HG03469 (cell line): ENCODE results near the gene SPIN2B.
"Not testable (repeated sequence)": the region's sequence is repeated elsewhere in the genome, so short reads cannot be mapped to it uniquely, and the experiment has no call there.

ENCODE experiments used
- ATAC-seq: cut with Tn5 transposase; IDR thresholded peaks from one replicate; pipeline ENCODE4 v1.9.1; 2021; ENCODE audit warnings: mild to moderate bottlenecking, moderate library complexity, moderate number of reproducible peaks; ENCODE audit not compliant: unreplicated experiment

SPIN2B gene

GRCh38 chrX:57121162-57121755 is at the start of gene SPIN2B:
TSS of gene SPIN2B (minus strand) at chrX:57121548.
- ATAC-seq: peak; percentile 100

- ATAC-seq: no peak
These were observed 35.2 kb upstream of the SPIN2B start for GRCh38 chrX:57156397-57157049.

- ATAC-seq: no peak
These were observed 33.8 kb upstream of the SPIN2B start for GRCh38 chrX:57155171-57155570.

GRCh38 chrX:57152222-57152621 is 30.9 kb upstream of the SPIN2B start:
- not testable (repeated sequence) for ATAC-seq

GRCh38 chrX:57138674-57139073 is 17.3 kb upstream of the SPIN2B start:
- ATAC-seq: no peak

- ATAC-seq: no peak
These were observed 16.2 kb upstream of the SPIN2B start for GRCh38 chrX:57137501-57137900.

- not testable (repeated sequence) for ATAC-seq
These were observed 15.7 kb upstream of the SPIN2B start, which contains the start of gene SPIN2A for GRCh38 chrX:57137073-57137472. TSS of gene SPIN2A (minus strand) at chrX:57137397. CDS start at chrX:57136597, 800 bp downstream.

GRCh38 chrX:57136589-57136988 is 15.2 kb upstream of the SPIN2B start:
- not testable (repeated sequence) for ATAC-seq

GRCh38 chrX:57135287-57135686 is 13.9 kb upstream of the SPIN2B start:
- no peak for ATAC-seq

GRCh38 chrX:57134702-57135101 is 13.4 kb upstream of the SPIN2B start:
- no peak for ATAC-seq

GRCh38 chrX:57133706-57134105 is 12.4 kb upstream of the SPIN2B start:
- no peak for ATAC-seq

- not testable (repeated sequence) for ATAC-seq
These were observed 11.9 kb upstream of the SPIN2B start for GRCh38 chrX:57133284-57133683.

GRCh38 chrX:57132046-57132445 is 10.7 kb upstream of the SPIN2B start:
- no peak for ATAC-seq

GRCh38 chrX:57121816-57122215 is 468 bp upstream of the SPIN2B start:
- no peak for ATAC-seq

- ATAC-seq: not testable (repeated sequence)
These were observed 658 bp downstream of the SPIN2B start for GRCh38 chrX:57120619-57121161.

- no peak for ATAC-seq
These were observed 1.9 kb downstream of the SPIN2B start for GRCh38 chrX:57119416-57119815.

- ATAC-seq: not testable (repeated sequence)
These were observed 3.8 kb downstream of the SPIN2B start for GRCh38 chrX:57117566-57117965.

GRCh38 chrX:57104921-57105398 is 16.4 kb downstream of the SPIN2B start:
- ATAC-seq: no peak

GRCh38 chrX:57104406-57104805 is 16.9 kb downstream of the SPIN2B start:
- ATAC-seq: no peak

GRCh38 chrX:57103489-57103888 is 17.9 kb downstream of the SPIN2B start:
- ATAC-seq: no peak

GRCh38 chrX:57102918-57103317 is 18.4 kb downstream of the SPIN2B start:
- not testable (repeated sequence) for ATAC-seq

GRCh38 chrX:57083143-57083542 is 38.2 kb downstream of the SPIN2B start:
- no peak for ATAC-seq
